Gastroesophageal sphincter (tissue), 4 donors: ENCODE results near the gene ARHGEF4. TPM values are rescaled to one million over a fixed set of nuclear protein-coding genes. Genes with fewer than 3 reads are reported as not detected.

ENCODE experiments used
- ATAC-seq: fragments of 150-250 bp; one replicate; pipeline ENCODE4 v1.9.1; 2016; ENCODE audit warnings: mild to moderate bottlenecking, moderate library complexity
- H3K27ac ChIP-seq, 4 donors: fragments of 200-600 bp; sonication (generic) in 3 of 4; 1 replicate in 3 of 4; 2 replicates in 1 of 4; pipeline ENCODE4 v1.5.1; 2016 to 2019
- H3K27me3 ChIP-seq: fragments of 200-600 bp; sonication (generic); one replicate; pipeline ENCODE4 v1.5.1; 2019
- H3K36me3 ChIP-seq, 2 donors: fragments of 200-600 bp; sonication (generic); one replicate each; pipeline ENCODE4 v1.5.1; 2019; ENCODE audit warnings: control low read depth in 1 of 2
- H3K4me1 ChIP-seq, 3 donors: fragments of 200-600 bp; sonication (generic); 1 replicate in 2 of 3; 2 replicates in 1 of 3; pipeline ENCODE4 v1.5.1; 2016 to 2019; ENCODE audit warnings: control low read depth in 2 of 3
- H3K4me3 ChIP-seq, 2 donors: fragments of 200-600 bp; sonication (generic); one replicate each; pipeline ENCODE4 v1.5.1; 2019; ENCODE audit warnings: mild to moderate bottlenecking in 1 of 2, moderate library complexity in 1 of 2
- H3K9me3 ChIP-seq, 3 donors: fragments of 200-600 bp; sonication (generic); one replicate each; pipeline ENCODE4 v1.5.1; 2017 to 2019; ENCODE audit warnings: control low read depth in 2 of 3
- EP300 ChIP-seq: sonication (generic); formaldehyde crosslinking; IDR thresholded peaks from one replicate; pipeline ENCODE4 v1.6.1; 2017; ENCODE audit warnings: antibody characterized with exemption, mild to moderate bottlenecking
- POLR2A ChIP-seq, 2 donors: fragments of 450-650 bp; IDR thresholded peaks; one replicate each; pipeline ENCODE4 v1.6.1; 2017; ENCODE audit warnings: antibody characterized with exemption in 2 of 2, mild to moderate bottlenecking in 2 of 2, moderate library complexity in 1 of 2
- POLR2AphosphoS5 ChIP-seq: sonication (generic); formaldehyde crosslinking; IDR thresholded peaks from one replicate; pipeline ENCODE4 v1.6.1; 2017; ENCODE audit warnings: antibody characterized with exemption
- WGBS, 2 donors: methylation state at CpG; one replicate each; pipeline ENCODE4 v1.1.5; 2018; ENCODE audit warnings: low coverage in 1 of 2; 5-methylcytosine and 5-hydroxymethylcytosine counted together
- total RNA-seq, 4 donors: library from RNA; depleted of rRNA; stranded (reverse); fragments of >200 nt; gene quantifications; one replicate each; pipeline ENCODE4 v1.1.0, GENCODE V29; 2016
- TF ChIP-seq, protein P1 (sequence below), 4 experiments: fragments of 200-600 bp in 2 of 4; fragments of 450-650 bp in 2 of 4; sonication (generic) in 1 of 4; IDR thresholded peaks; one replicate each; pipeline ENCODE4 v1.5.1; 2017 to 2019; ENCODE audit warnings: antibody characterized with exemption in 4 of 4, mild to moderate bottlenecking in 2 of 4, moderate library complexity in 2 of 4

Gene ARHGEF4
- total RNA-seq, 4 donors from 2014 or later = 15.9 to 59.5 (median 21.8) TPM

DNA sequence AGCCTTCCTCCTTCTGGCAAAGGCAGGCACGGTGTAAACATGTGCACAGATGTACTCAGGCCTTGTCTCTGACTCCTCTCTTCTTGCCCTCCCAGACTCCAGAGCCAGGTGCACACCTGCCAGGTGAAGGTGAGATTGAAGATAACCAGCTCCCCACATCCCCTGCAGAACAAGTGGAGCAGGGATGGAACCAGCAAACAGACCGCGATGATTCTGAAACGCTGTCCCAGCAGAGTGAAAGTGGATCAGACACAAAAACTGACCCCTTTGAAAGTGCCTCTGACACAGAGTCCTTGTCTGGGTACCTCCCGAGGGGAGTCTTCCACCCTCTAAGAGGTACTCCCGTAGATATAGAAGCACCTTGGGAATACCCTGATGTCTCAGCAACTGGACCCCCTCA is 77.2 kb downstream of the ARHGEF4 start:
- ATAC-seq = no peak
- Histone ChIP-seq H3K4me3 (no peak overlapping the region), H3K9me3 (no peaks in the 10 kb centered on the region), H3K36me3 (no peaks in the 10 kb centered on the region), H3K4me1 (no peaks in the 10 kb centered on the region), H3K27ac (no peak overlapping the region), H3K27me3 (peaks cover 36% of the 10 kb centered on the region)
- TF ChIP-seq POLR2AphosphoS5 (no peak), EP300 (no peak), POLR2A (IDR thresholded peaks at IDR 0.05) (no peak)
- TF ChIP-seq, protein P1, sequence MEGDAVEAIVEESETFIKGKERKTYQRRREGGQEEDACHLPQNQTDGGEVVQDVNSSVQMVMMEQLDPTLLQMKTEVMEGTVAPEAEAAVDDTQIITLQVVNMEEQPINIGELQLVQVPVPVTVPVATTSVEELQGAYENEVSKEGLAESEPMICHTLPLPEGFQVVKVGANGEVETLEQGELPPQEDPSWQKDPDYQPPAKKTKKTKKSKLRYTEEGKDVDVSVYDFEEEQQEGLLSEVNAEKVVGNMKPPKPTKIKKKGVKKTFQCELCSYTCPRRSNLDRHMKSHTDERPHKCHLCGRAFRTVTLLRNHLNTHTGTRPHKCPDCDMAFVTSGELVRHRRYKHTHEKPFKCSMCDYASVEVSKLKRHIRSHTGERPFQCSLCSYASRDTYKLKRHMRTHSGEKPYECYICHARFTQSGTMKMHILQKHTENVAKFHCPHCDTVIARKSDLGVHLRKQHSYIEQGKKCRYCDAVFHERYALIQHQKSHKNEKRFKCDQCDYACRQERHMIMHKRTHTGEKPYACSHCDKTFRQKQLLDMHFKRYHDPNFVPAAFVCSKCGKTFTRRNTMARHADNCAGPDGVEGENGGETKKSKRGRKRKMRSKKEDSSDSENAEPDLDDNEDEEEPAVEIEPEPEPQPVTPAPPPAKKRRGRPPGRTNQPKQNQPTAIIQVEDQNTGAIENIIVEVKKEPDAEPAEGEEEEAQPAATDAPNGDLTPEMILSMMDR (IDR thresholded peaks at IDR 0.05) = no peak
- 87 to 90% methylated on average over 1 to 3 of the region's 6 CpGs for WGBS, 2 donors

DNA sequence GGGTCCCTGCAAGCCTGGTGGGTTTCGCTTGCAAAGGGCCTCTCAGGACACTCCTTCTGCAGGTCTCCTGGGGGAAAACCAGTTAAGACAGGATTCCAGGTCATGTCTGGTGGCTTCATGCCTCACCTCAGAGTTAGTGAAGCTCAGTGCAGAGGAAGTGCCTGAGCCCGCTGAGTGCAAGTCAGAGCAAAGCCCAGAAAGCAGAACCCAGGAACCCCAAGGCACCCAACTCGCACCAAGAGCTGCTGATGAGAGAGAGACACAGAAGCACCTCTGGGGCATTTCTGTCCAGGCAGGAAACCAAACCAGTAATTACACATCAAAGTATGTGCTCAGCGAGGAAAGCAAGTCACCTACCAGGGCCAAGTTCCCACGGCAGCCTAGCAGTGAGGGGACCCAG is 78.4 kb downstream of the ARHGEF4 start:
- TF ChIP-seq POLR2AphosphoS5 (no peak), POLR2A (IDR thresholded peaks at IDR 0.05) (no peak), EP300 (no peak)
- TF ChIP-seq, protein P1 (IDR thresholded peaks at IDR 0.05) = no peak
- H3K27me3 ChIP-seq = peaks cover 36% of the 10 kb centered on the region
- H3K4me1 ChIP-seq = no peaks in the 10 kb centered on the region
- H3K4me3 ChIP-seq = no peak overlapping the region
- WGBS, 2 donors = 80% methylated on average over 1 of the region's 5 CpGs; no CpG with 5 or more reads in 1 of the 2 donors
- H3K27ac ChIP-seq = no peak overlapping the region
- ATAC-seq = no peak
- H3K36me3 ChIP-seq = no peaks in the 10 kb centered on the region
- no peaks in the 10 kb centered on the region for H3K9me3 ChIP-seq

DNA sequence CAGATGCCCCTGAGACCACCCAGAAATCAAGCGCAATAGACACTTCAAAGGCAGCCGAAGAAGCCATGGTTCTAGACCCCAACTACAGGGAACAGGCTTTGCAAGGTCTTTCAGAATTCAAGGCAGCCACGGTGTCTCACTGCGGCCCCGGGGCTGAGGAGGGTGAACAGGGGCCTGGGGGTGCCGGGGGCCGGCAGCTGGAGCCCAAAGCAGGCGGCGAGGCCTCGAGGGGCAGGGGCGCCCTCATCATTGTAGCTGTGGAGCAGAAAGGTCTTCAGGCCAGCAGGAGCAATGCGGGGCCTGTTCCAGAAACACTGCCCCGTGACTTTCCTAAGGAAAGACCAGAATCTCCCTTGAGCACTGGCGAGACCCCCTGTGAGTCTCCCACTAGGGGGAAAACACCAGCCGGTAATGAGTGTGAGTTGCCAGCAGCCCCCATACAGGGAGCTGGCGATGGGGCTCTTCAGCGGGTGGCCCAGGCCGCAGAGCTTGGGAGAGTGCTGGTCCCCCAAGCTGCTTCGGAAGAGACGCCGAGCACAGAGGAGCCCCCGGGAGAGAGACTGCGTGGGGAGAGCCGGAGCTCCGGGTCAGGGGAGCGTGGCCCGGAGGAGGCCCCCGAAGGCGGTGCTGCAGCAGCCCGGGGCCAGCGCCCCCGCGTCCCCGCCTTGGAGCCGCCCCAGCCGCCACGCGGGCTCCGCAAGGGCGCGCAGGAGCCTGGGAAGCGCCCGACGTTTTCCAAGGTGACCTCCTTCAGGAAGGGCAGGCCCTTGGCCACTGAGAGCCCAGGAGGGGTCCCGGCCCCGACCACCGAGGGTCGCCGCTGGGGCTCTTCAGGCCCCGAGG is 79.1 kb downstream of the ARHGEF4 start:
- H3K4me1 ChIP-seq = no peaks in the 10 kb centered on the region
- no peak overlapping the region for H3K4me3 ChIP-seq
- ATAC-seq = no peak
- H3K27me3 ChIP-seq = peaks cover 36% of the 10 kb centered on the region
- TF ChIP-seq POLR2AphosphoS5 (no peak), POLR2A (IDR thresholded peaks at IDR 0.05) (no peak)
- TF ChIP-seq, protein P1 (IDR thresholded peaks at IDR 0.05) = no peak
- H3K27ac ChIP-seq = no peak overlapping the region
- 68% methylated on average over 5 of the region's 50 CpGs; no CpG with 5 or more reads in 1 of the 2 donors for WGBS, 2 donors
- H3K9me3 ChIP-seq = no peaks in the 10 kb centered on the region
- no peaks in the 10 kb centered on the region for H3K36me3 ChIP-seq

DNA sequence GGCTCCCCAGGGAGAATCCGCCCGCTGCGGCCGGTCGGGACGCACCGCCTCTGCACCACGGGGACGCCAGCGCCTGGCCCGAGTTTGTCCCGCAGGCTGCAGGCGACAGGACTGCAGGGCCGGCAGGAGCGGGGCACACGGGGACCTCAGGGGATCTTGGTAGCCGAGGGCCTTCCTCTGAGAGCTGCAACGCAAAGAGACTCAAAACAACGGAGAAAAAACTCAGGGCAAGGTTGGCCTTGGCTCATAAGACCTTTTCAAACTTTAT is 79.7 kb downstream of the ARHGEF4 start:
- WGBS, 2 donors = no CpG with 5 or more reads among the region's 19 CpGs
- no peak for TF ChIP-seq POLR2A (IDR thresholded peaks at IDR 0.05)
- no peak for TF ChIP-seq POLR2AphosphoS5
- no peak for TF ChIP-seq EP300
- TF ChIP-seq, protein P1 (IDR thresholded peaks at IDR 0.05) = no peak
- Histone ChIP-seq H3K4me3 (no peak overlapping the region), H3K27ac (no peak overlapping the region), H3K27me3 (peaks cover 36% of the 10 kb centered on the region), H3K36me3 (no peaks in the 10 kb centered on the region), H3K4me1 (no peaks in the 10 kb centered on the region), H3K9me3 (no peaks in the 10 kb centered on the region)
- no peak for ATAC-seq

DNA sequence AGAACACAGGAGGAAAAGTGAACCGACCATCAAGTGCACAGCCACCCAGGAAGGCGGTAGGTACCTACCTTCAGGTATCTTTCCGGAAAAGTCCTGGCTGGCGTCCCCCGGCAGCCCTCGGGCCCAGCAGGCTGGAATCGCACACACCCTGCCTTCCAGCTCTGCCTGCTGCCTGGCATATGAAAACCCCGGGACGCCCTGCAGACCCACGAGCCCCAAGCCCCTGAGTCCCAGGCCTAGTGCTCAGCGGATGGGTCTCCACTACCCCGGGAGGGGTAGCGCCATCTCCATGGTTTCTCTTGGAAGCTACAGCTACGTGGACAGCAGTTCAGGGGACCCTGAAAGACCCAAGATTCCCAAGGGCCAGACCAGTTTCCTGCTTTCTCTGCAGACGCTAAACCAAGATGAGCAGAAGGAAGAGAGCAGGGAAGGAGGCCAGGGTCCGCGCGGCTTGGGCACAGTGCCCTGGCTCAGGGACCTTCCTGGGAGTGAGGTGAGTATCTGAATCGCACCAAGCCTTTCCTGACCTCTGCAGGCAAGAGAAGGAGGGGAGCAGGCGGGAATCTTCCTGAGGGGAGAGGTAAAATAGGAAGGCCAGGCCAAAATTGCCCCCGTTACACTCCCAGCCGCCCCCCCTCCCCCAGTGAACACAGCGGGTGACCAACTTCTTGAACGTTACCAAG is 80.4 kb downstream of the ARHGEF4 start:
- Histone ChIP-seq H3K4me3 (no peak overlapping the region), H3K27me3 (peaks cover 36% of the 10 kb centered on the region), H3K36me3 (no peaks in the 10 kb centered on the region), H3K9me3 (no peaks in the 10 kb centered on the region), H3K27ac (no peak overlapping the region), H3K4me1 (no peaks in the 10 kb centered on the region)
- TF ChIP-seq EP300 (no peak), POLR2AphosphoS5 (no peak), POLR2A (IDR thresholded peaks at IDR 0.05) (no peak)
- TF ChIP-seq, protein P1 (IDR thresholded peaks at IDR 0.05) = no peak
- 74% methylated on average over 8 of the region's 24 CpGs; no CpG with 5 or more reads in 1 of the 2 donors for WGBS, 2 donors
- ATAC-seq = no peak
